IPS-NIHi7 (cell line): ENCODE data around the gene NUDT3.
A peak's percentile ranks its signal among the peaks of the same experiment; 100 is the strongest.

ENCODE experiments used
- DNase-seq: peaks from one replicate; pipeline ENCODE4 v3.0.0; 2012; ENCODE audit warnings: mixed read lengths; ENCODE audit errors: extremely low spot score

The NUDT3 gene

GRCh38 chr6:34322732-34323131 is 69.7 kb downstream of the NUDT3 start:
- no peak for DNase-seq

- DNase-seq, result no peak
Measured at GRCh38 chr6:34321821-34322220, 70.6 kb downstream of the NUDT3 start.

GRCh38 chr6:34319471-34319885 is 73.0 kb downstream of the NUDT3 start:
- no peak for DNase-seq

- no peak for DNase-seq
Measured at GRCh38 chr6:34318499-34319470, 73.7 kb downstream of the NUDT3 start.

GRCh38 chr6:34317882-34318498 is 74.5 kb downstream of the NUDT3 start:
- no peak for DNase-seq

GRCh38 chr6:34317172-34317477 is 75.3 kb downstream of the NUDT3 start:
- DNase-seq, result peak; percentile 30

GRCh38 chr6:34316431-34317171 is 75.9 kb downstream of the NUDT3 start:
- DNase-seq, result no peak

GRCh38 chr6:34315780-34316179 is 76.7 kb downstream of the NUDT3 start:
- no peak for DNase-seq

- DNase-seq, result no peak
Measured at GRCh38 chr6:34315256-34315655, 77.2 kb downstream of the NUDT3 start.

GRCh38 chr6:34312259-34312658 is 80.2 kb downstream of the NUDT3 start:
- DNase-seq, result no peak

- DNase-seq, result no peak
Measured at GRCh38 chr6:34310817-34311216, 81.7 kb downstream of the NUDT3 start.

- no peak for DNase-seq
Measured at GRCh38 chr6:34308483-34308882, 84.0 kb downstream of the NUDT3 start.

GRCh38 chr6:34305982-34306708 is 86.3 kb downstream of the NUDT3 start:
- no peak for DNase-seq

- no peak for DNase-seq
Measured at GRCh38 chr6:34305497-34305896, 87.0 kb downstream of the NUDT3 start.

- no peak for DNase-seq
Measured at GRCh38 chr6:34304164-34304563, 88.3 kb downstream of the NUDT3 start.

GRCh38 chr6:34302929-34303328 is 89.5 kb downstream of the NUDT3 start:
- DNase-seq, result no peak

- no peak for DNase-seq
Measured at GRCh38 chr6:34301408-34301807, 91.1 kb downstream of the NUDT3 start.

GRCh38 chr6:34300332-34300751 is 92.1 kb downstream of the NUDT3 start:
- DNase-seq, result no peak

- no peak for DNase-seq
Measured at GRCh38 chr6:34298941-34299340, 93.5 kb downstream of the NUDT3 start.

GRCh38 chr6:34295721-34296120 is 96.7 kb downstream of the NUDT3 start:
- no peak for DNase-seq

- no peak for DNase-seq
Measured at GRCh38 chr6:34292954-34293353, 99.5 kb downstream of the NUDT3 start.

- DNase-seq, result no peak
Measured at GRCh38 chr6:34289137-34289536, 103.3 kb downstream of the NUDT3 start.
